Keratinocyte (primary cell): ENCODE data around the gene TPM4. TPM values are rescaled to one million over a fixed set of nuclear protein-coding genes. Genes with fewer than 3 reads are reported as not detected.

Experiments used
- DNase-seq: peaks from one replicate; pipeline ENCODE4 v3.0.0-alpha.2; 2011; ENCODE audit warnings: low read depth, missing footprints, low spot score
- FAIRE-seq: peaks from 2 replicates; lab custom pipeline; 2011; peaks lifted over from hg19 to GRCh38; lab: Jason Lieb, UNC
- H2AFZ ChIP-seq: 2 replicates; pipeline ENCODE4 v1.6.0; 2012; ENCODE audit warnings: low read length, control low read depth, inconsistent platforms; ENCODE audit not compliant: control insufficient read depth
- H3K27ac ChIP-seq: 2 replicates; pipeline ENCODE4 v1.5.1; 2011; ENCODE audit warnings: low read length; ENCODE audit not compliant: control insufficient read depth, insufficient read depth
- H3K27me3 ChIP-seq: 3 replicates; pipeline ENCODE4 v1.6.0; 2011; ENCODE audit warnings: low read length; ENCODE audit not compliant: control insufficient read depth, insufficient read depth; ENCODE audit errors: extremely low read depth
- H3K36me3 ChIP-seq, 2 experiments: 2 replicates in 1 of 2; 3 replicates in 1 of 2; pipeline ENCODE4 v1.5.1; 2011; ENCODE audit warnings: low read length in 2 of 2, mild to moderate bottlenecking in 1 of 2; ENCODE audit not compliant: control insufficient read depth in 2 of 2, insufficient read depth in 2 of 2; ENCODE audit errors: extremely low read depth in 1 of 2
- H3K4me1 ChIP-seq: 3 replicates; pipeline ENCODE4 v1.5.1; 2011; ENCODE audit warnings: low read length; ENCODE audit not compliant: control insufficient read depth, insufficient read depth; ENCODE audit errors: extremely low read depth
- H3K4me2 ChIP-seq: 3 replicates; pipeline ENCODE4 v1.6.0; 2011; ENCODE audit warnings: low read depth, low read length; ENCODE audit not compliant: control insufficient read depth, insufficient read depth; ENCODE audit errors: extremely low read depth
- H3K4me3 ChIP-seq, 3 experiments: fragments of 200-600 bp in 1 of 3; sonication (generic) in 1 of 3; 2 replicates in 2 of 3; 3 replicates in 1 of 3; pipeline ENCODE4 v1.5.1; 2011 to 2016; ENCODE audit warnings: low read length in 3 of 3, mild to moderate bottlenecking in 3 of 3, control low read depth in 2 of 3, inconsistent platforms in 1 of 3, low read depth in 1 of 3, mixed read lengths in 1 of 3, mixed run types in 1 of 3, moderate library complexity in 1 of 3; ENCODE audit not compliant: control insufficient read depth in 2 of 3, insufficient read depth in 2 of 3; ENCODE audit errors: extremely low read depth in 1 of 3
- H3K79me2 ChIP-seq: 2 replicates; pipeline ENCODE4 v1.6.0; 2012; ENCODE audit warnings: low read length; ENCODE audit not compliant: control insufficient read depth, insufficient read depth
- H3K9ac ChIP-seq: 3 replicates; pipeline ENCODE4 v1.6.0; 2011; ENCODE audit warnings: low read length; ENCODE audit not compliant: control insufficient read depth, insufficient read depth; ENCODE audit errors: extremely low read depth
- H3K9me1 ChIP-seq: 3 replicates; pipeline ENCODE4 v1.6.0; 2011; ENCODE audit warnings: low read length; ENCODE audit not compliant: control insufficient read depth, insufficient read depth; ENCODE audit errors: extremely low read depth
- H3K9me3 ChIP-seq: 2 replicates; pipeline ENCODE4 v1.5.1; 2012; ENCODE audit warnings: low read depth, low read length; ENCODE audit not compliant: control insufficient read depth
- H4K20me1 ChIP-seq: 3 replicates; pipeline ENCODE4 v1.6.0; 2011; ENCODE audit warnings: low read length; ENCODE audit not compliant: control insufficient read depth, insufficient read depth; ENCODE audit errors: extremely low read depth
- EZH2 ChIP-seq: IDR thresholded peaks from one replicate; pipeline ENCODE4 v1.6.1; 2012; ENCODE audit warnings: inconsistent platforms, mild to moderate bottlenecking, low read length, moderate library complexity
- dilution Hi-C: fragments of 300-500 bp; cut with MboI; formaldehyde crosslinking; loops from one replicate; pipeline ENCODE4 v1.7.0; 2020; ENCODE audit warnings: low sequenced_read_pairs; ENCODE audit not compliant: extremely low pct_ligation_motif_present
- polyA plus RNA-seq, 5 experiments: library from polyadenylated mRNA; depleted of rRNA in 3 of 5; stranded (reverse) in 3 of 5; stranded (forward) in 1 of 5; unstranded in 1 of 5; fragments of >200 nt; gene quantifications; 1 replicate in 1 of 5; 2 replicates in 3 of 5; 3 replicates in 1 of 5; pipeline versions ENCODE4 v1.2.1 to v1.2.3, GENCODE V29; 2011 to 2012; ENCODE audit warnings: missing spikeins in 2 of 5, low read depth in 1 of 5, low replicate concordance in 1 of 5
- TF ChIP-seq, protein P1 (sequence below), 3 experiments: IDR thresholded peaks in 1 of 3; conservative IDR thresholded peaks in 1 of 3; optimal IDR thresholded peaks in 1 of 3; 2 replicates in 2 of 3; 3 replicates in 1 of 3; pipeline versions ENCODE3 to v1.5.1; 2011; ENCODE audit warnings: low read length in 3 of 3, mild to moderate bottlenecking in 3 of 3, moderate library complexity in 2 of 3, control low read depth in 1 of 3, inconsistent platforms in 1 of 3; ENCODE audit not compliant: insufficient read depth in 2 of 3; ENCODE audit errors: extremely low read depth in 1 of 3

The TPM4 gene
- polyA plus RNA-seq, 1 donor (not counting 4 experiments of a cell fraction or from before 2014, with no cell fraction given): 646 TPM

DNA sequence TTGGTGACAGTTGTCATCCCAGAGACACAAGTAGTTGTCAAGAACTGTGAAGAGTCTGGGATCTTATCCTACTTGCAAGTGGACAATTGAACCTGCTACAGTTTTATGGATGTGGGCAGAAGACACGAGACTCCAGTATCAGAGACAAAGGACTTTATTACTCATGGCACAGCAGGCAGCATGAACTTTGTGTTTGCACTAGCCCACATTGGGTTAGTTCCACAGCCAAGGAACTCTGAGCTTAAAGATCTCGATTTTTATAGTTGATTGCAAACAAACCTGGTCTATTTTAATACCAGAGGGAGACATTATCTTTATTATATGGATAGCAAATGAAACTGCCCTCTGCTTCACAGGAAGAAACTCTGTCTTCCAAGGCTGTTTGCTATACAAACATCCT, 16.0 kb upstream of the TPM4 start:
- H3K36me3 ChIP-seq: no peaks in the 10 kb centered on the region
- FAIRE-seq (no peak), DNase-seq (no peak)
- no peak overlapping the region for H3K4me2 ChIP-seq
- peaks cover 8% of the 10 kb centered on the region for H3K4me1 ChIP-seq
- no peak overlapping the region for H3K4me3 ChIP-seq
- H3K27me3 ChIP-seq: no peaks in the 10 kb centered on the region
- no peak overlapping the region for H3K9ac ChIP-seq
- no peaks in the 10 kb centered on the region for H4K20me1 ChIP-seq
- no peak overlapping the region for H2AFZ ChIP-seq
- no peaks in the 10 kb centered on the region for H3K9me1 ChIP-seq
- TF ChIP-seq, protein P1, sequence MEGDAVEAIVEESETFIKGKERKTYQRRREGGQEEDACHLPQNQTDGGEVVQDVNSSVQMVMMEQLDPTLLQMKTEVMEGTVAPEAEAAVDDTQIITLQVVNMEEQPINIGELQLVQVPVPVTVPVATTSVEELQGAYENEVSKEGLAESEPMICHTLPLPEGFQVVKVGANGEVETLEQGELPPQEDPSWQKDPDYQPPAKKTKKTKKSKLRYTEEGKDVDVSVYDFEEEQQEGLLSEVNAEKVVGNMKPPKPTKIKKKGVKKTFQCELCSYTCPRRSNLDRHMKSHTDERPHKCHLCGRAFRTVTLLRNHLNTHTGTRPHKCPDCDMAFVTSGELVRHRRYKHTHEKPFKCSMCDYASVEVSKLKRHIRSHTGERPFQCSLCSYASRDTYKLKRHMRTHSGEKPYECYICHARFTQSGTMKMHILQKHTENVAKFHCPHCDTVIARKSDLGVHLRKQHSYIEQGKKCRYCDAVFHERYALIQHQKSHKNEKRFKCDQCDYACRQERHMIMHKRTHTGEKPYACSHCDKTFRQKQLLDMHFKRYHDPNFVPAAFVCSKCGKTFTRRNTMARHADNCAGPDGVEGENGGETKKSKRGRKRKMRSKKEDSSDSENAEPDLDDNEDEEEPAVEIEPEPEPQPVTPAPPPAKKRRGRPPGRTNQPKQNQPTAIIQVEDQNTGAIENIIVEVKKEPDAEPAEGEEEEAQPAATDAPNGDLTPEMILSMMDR (optimal IDR thresholded peaks at IDR 0.05 in 1 of 3, IDR thresholded peaks at IDR 0.05 in 1 of 3, conservative IDR thresholded peaks at IDR 0.05 in 1 of 3; ENCODE audit: extremely low read depth in 1 of 3, insufficient read depth in 2 of 3, low read length in 3 of 3): no peak
- TF ChIP-seq EZH2: no peak
- H3K79me2 ChIP-seq: no peaks in the 10 kb centered on the region
- dilution Hi-C loops: no loop called here
- H3K27ac ChIP-seq: no peak overlapping the region
- peaks cover 5% of the 10 kb centered on the region for H3K9me3 ChIP-seq

DNA sequence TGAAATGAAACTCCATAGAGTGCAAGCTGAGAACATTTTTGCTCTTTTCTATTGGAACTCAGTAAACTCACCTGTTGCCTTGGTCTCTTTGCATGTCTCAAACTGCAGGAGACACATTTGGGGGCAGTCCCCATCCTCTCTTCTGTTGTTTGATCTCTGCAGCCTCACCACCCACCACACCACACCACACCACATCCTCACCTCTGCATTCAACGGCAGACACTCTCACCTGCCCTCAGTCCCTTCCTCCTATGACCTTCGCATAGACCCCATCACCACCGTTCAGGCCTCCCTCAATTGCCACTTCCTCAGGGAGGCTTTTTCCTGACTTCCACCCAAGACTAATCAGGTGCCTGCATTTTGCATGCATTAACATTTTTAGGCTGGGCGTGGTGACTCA, 14.4 kb upstream of the TPM4 start:
- TF ChIP-seq, protein P1 (optimal IDR thresholded peaks at IDR 0.05 in 1 of 3, IDR thresholded peaks at IDR 0.05 in 1 of 3, conservative IDR thresholded peaks at IDR 0.05 in 1 of 3; ENCODE audit: extremely low read depth in 1 of 3, insufficient read depth in 2 of 3, low read length in 3 of 3): no peak
- TF ChIP-seq EZH2: no peak
- Histone ChIP-seq H3K4me1 (peaks cover 10% of the 10 kb centered on the region), H2AFZ (no peak overlapping the region), H3K36me3 (no peaks in the 10 kb centered on the region), H3K9me1 (no peaks in the 10 kb centered on the region), H3K79me2 (no peaks in the 10 kb centered on the region), H3K27me3 (no peaks in the 10 kb centered on the region), H4K20me1 (no peaks in the 10 kb centered on the region), H3K4me2 (no peak overlapping the region), H3K27ac (no peak overlapping the region), H3K9ac (no peak overlapping the region), H3K9me3 (peaks cover under 1% of the 10 kb centered on the region), H3K4me3 (no peak overlapping the region)
- no peak for DNase-seq
- dilution Hi-C loops: no loop called here
- no peak for FAIRE-seq
